Activated CD4-positive, alpha-beta T cell treated with anti-CD3 and anti-CD28 coated beads for 36 hours (primary cell): ENCODE data around the gene PSORS1C2. TPM values are rescaled to one million over a fixed set of nuclear protein-coding genes. Genes with fewer than 3 reads are reported as not detected.

ENCODE experiments used
- ATAC-seq: fragments of 200-7000 bp; cut with Tn5 transposase; one replicate; pipeline ENCODE4 v1.10.0; 2021; ENCODE audit warnings: mild to moderate bottlenecking, moderate library complexity
- CTCF ChIA-PET: fragments of 350-600 bp; sonication (Branson Sonifier 250); formaldehyde crosslinking; loops from one replicate; lab custom pipeline; 2021; ENCODE audit warnings: antibody characterized with exemption; lab: Charles Lee
- POLR2A ChIA-PET: fragments of 350-600 bp; sonication (Branson Sonifier 250); formaldehyde crosslinking; loops from one replicate; lab custom pipeline; 2021; ENCODE audit warnings: antibody characterized with exemption, inconsistent platforms; lab: Charles Lee
- DNase-seq: peaks from one replicate; pipeline ENCODE4 v3.0.0-alpha.2; 2020
- H3K27ac Mint-ChIP-seq: one replicate; pipeline ENCODE4 v1.8.0; 2021; ENCODE audit warnings: mixed read lengths
- H3K27me3 Mint-ChIP-seq: one replicate; pipeline ENCODE4 v1.8.0; 2021; ENCODE audit warnings: mixed read lengths
- H3K36me3 Mint-ChIP-seq: one replicate; pipeline ENCODE4 v1.8.0; 2021; ENCODE audit warnings: low read depth, mixed read lengths
- H3K4me1 Mint-ChIP-seq: one replicate; pipeline ENCODE4 v1.8.0; 2021; ENCODE audit warnings: mixed read lengths
- H3K4me3 Mint-ChIP-seq: one replicate; pipeline ENCODE4 v1.8.0; 2021; ENCODE audit warnings: mild to moderate bottlenecking, moderate library complexity, mixed read lengths
- H3K9me3 Mint-ChIP-seq: one replicate; pipeline ENCODE4 v1.8.0; 2021; ENCODE audit warnings: low read depth, mixed read lengths
- intact Hi-C, 2 experiments: fragments of 100-400 bp; cut with DNase I in 1 of 2; cut with micrococcal nuclease in 1 of 2; formaldehyde crosslinking; loops; one replicate each; pipeline versions ENCODE4 v1.14.2 to v1.15.1; 2022 to 2024; cut with DNase I, micrococcal nuclease
- total RNA-seq, 2 experiments: library from RNA; stranded (reverse); gene quantifications; one replicate each; pipeline ENCODE4 v1.2.3, GENCODE V29; 2021

The PSORS1C2 gene
- total RNA-seq, 2 experiments from 2014 or later: not detected

- H3K4me3 Mint-ChIP-seq: no peak overlapping the region
- ATAC-seq: no peak
- no peaks in the 10 kb centered on the region for H3K36me3 Mint-ChIP-seq
- POLR2A ChIA-PET: no interaction called here
- intact Hi-C loops: loop anchor here (2.0 kb wide), 2 partner anchors 231 to 239 kb away; no protein-coding TSS in a partner anchor
- H3K27me3 Mint-ChIP-seq: no peaks in the 10 kb centered on the region
- CTCF ChIA-PET: interaction anchor here (0.6 to 2.9 kb wide), 8 partner anchors 8 to 235 kb away, joined by 3 to 12 read pairs (median 4); no protein-coding TSS in a partner anchor
- no peak for DNase-seq
- H3K27ac Mint-ChIP-seq: no peak overlapping the region
- H3K4me1 Mint-ChIP-seq: peaks cover 6% of the 10 kb centered on the region
- H3K9me3 Mint-ChIP-seq: no peaks in the 10 kb centered on the region
Measured at GRCh38 chr6:31135710-31136109, 3.2 kb downstream of the PSORS1C2 start.

GRCh38 chr6:31132806-31133205 is 6.1 kb downstream of the PSORS1C2 start:
- ATAC-seq (no peak), DNase-seq (no peak)
- peaks cover 2% of the 10 kb centered on the region for H3K27me3 Mint-ChIP-seq
- H3K4me3 Mint-ChIP-seq: no peak overlapping the region
- no peaks in the 10 kb centered on the region for H3K9me3 Mint-ChIP-seq
- intact Hi-C loops: no loop called here
- no peak overlapping the region for H3K27ac Mint-ChIP-seq
- ChIA-PET CTCF (interaction anchor here (0.5 to 1.6 kb wide), 6 partner anchors 10 to 722 kb away, joined by 3 to 6 read pairs (median 4); no protein-coding TSS in a partner anchor), POLR2A (no interaction called here)
- no peaks in the 10 kb centered on the region for H3K36me3 Mint-ChIP-seq
- H3K4me1 Mint-ChIP-seq: peaks cover 7% of the 10 kb centered on the region

- Mint-ChIP-seq H3K27me3 (peaks cover 2% of the 10 kb centered on the region), H3K4me3 (no peak overlapping the region), H3K27ac (no peak overlapping the region), H3K9me3 (no peaks in the 10 kb centered on the region), H3K4me1 (peaks cover 2% of the 10 kb centered on the region), H3K36me3 (no peaks in the 10 kb centered on the region)
- DNase-seq (no peak), ATAC-seq (no peak)
- intact Hi-C loops: no loop called here
- CTCF ChIA-PET: interaction anchor here (0.6 to 1.2 kb wide), 5 partner anchors 12 to 788 kb away, joined by 3 read pairs; no protein-coding TSS in a partner anchor
- POLR2A ChIA-PET: no interaction called here
Measured at GRCh38 chr6:31131595-31131994, 7.3 kb downstream of the PSORS1C2 start.

- Mint-ChIP-seq H3K9me3 (no peaks in the 10 kb centered on the region), H3K4me1 (peaks cover 2% of the 10 kb centered on the region), H3K36me3 (no peaks in the 10 kb centered on the region), H3K27ac (no peak overlapping the region), H3K4me3 (no peak overlapping the region), H3K27me3 (peaks cover 2% of the 10 kb centered on the region)
- ATAC-seq (no peak), DNase-seq (no peak)
- ChIA-PET POLR2A (no interaction called here), CTCF (interaction anchor here (0.7 to 1.6 kb wide), 3 partner anchors 13 to 155 kb away, joined by 3 read pairs; no protein-coding TSS in a partner anchor)
- intact Hi-C loops: no loop called here
Measured at GRCh38 chr6:31130751-31131150, 8.1 kb downstream of the PSORS1C2 start.

- CTCF ChIA-PET: interaction anchor here (0.5 to 2.7 kb wide), 12 partner anchors 8 to 535 kb away, joined by 3 to 15 read pairs (median 4); no protein-coding TSS in a partner anchor
- Mint-ChIP-seq H3K4me3 (no peak overlapping the region), H3K27ac (no peak overlapping the region), H3K36me3 (no peaks in the 10 kb centered on the region), H3K4me1 (peaks cover 2% of the 10 kb centered on the region), H3K9me3 (no peaks in the 10 kb centered on the region), H3K27me3 (peaks cover 2% of the 10 kb centered on the region)
- DNase-seq: no peak
- ATAC-seq: no peak
- intact Hi-C loops: no loop called here
- POLR2A ChIA-PET: interaction anchor here (0.7 kb wide), 1 partner anchor 828 kb away, joined by 4 read pairs; no protein-coding TSS in a partner anchor
Measured at GRCh38 chr6:31129130-31129529, 9.7 kb downstream of the PSORS1C2 start.

- no peak overlapping the region for H3K27ac Mint-ChIP-seq
- no peaks in the 10 kb centered on the region for H3K36me3 Mint-ChIP-seq
- peak; percentile 88 for ATAC-seq
- H3K4me3 Mint-ChIP-seq: no peak overlapping the region
- H3K27me3 Mint-ChIP-seq: peaks cover 2% of the 10 kb centered on the region
- no peaks in the 10 kb centered on the region for H3K9me3 Mint-ChIP-seq
- ChIA-PET CTCF (interaction anchor here (0.6 to 2.7 kb wide), 15 partner anchors 8 to 534 kb away, joined by 3 to 15 read pairs (median 3); no protein-coding TSS in a partner anchor), POLR2A (no interaction called here)
- H3K4me1 Mint-ChIP-seq: peaks cover 2% of the 10 kb centered on the region
- intact Hi-C loops: no loop called here
- DNase-seq: peak; percentile 85
Measured at GRCh38 chr6:31128093-31128676, 10.7 kb downstream of the PSORS1C2 start.

DNA sequence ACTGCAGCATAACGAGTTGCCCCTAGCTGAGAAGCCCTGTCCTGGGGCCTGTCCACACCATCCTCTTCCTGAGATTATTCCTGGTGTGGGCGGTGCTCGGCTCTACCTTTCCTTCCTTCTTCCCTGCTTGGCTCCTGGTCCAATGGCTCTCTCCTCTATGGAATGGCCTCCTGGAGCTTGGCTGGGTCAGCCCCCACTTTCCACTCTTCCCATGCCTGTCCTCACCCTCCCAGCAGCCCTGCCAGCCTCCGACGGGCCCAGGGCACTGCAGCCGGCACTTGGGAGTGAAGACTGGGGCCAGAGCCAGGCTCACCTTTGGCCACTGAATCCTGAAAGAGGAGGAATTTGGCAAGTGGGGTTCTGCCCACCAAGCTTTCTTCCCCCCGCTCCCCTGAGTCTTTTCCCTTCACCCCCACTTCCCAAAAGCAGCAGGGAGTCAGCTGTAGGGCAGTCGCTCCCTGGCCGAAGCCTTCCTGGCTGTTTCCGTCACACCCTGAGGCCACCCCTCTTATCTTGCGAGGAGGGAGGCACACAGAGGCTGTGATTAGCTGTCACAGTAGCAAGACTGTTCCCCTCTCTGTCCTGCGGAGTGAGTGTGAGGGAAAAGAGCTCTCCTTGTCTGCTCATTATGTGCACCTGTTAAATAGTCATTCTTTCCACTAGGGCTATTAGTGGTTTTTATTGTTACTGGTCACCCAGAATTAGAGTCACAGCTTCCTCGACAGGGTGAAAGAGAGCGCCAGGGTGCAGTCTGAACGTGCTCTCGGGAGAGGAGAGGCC is 12.3 kb downstream of the PSORS1C2 start:
- peaks cover 2% of the 10 kb centered on the region for H3K27me3 Mint-ChIP-seq
- CTCF ChIA-PET: interaction anchor here (0.5 to 2.7 kb wide), 11 partner anchors 9 to 298 kb away, joined by 3 to 15 read pairs (median 3); partner anchors contain the start of genes PSORS1C1 and TCF19
- H3K4me1 Mint-ChIP-seq: peaks cover 2% of the 10 kb centered on the region
- no peak overlapping the region for H3K27ac Mint-ChIP-seq
- no peaks in the 10 kb centered on the region for H3K36me3 Mint-ChIP-seq
- POLR2A ChIA-PET: no interaction called here
- ATAC-seq: no peak
- H3K4me3 Mint-ChIP-seq: no peak overlapping the region
- intact Hi-C loops: no loop called here
- H3K9me3 Mint-ChIP-seq: no peaks in the 10 kb centered on the region
- DNase-seq: no peak

- peaks cover 2% of the 10 kb centered on the region for H3K4me1 Mint-ChIP-seq
- ChIA-PET CTCF (interaction anchor here (0.6 to 1.7 kb wide), 7 partner anchors 8 to 297 kb away, joined by 3 to 6 read pairs (median 3); no protein-coding TSS in a partner anchor), POLR2A (interaction anchor here (0.6 kb wide), 1 partner anchor 51 kb away, joined by 3 read pairs; no protein-coding TSS in a partner anchor)
- H3K27me3 Mint-ChIP-seq: peaks cover 2% of the 10 kb centered on the region
- no peak overlapping the region for H3K4me3 Mint-ChIP-seq
- H3K36me3 Mint-ChIP-seq: no peaks in the 10 kb centered on the region
- intact Hi-C loops: no loop called here
- H3K9me3 Mint-ChIP-seq: no peaks in the 10 kb centered on the region
- no peak for ATAC-seq
- DNase-seq: no peak
- H3K27ac Mint-ChIP-seq: no peak overlapping the region
Measured at GRCh38 chr6:31125586-31126363, 13.1 kb downstream of the PSORS1C2 start.

DNA sequence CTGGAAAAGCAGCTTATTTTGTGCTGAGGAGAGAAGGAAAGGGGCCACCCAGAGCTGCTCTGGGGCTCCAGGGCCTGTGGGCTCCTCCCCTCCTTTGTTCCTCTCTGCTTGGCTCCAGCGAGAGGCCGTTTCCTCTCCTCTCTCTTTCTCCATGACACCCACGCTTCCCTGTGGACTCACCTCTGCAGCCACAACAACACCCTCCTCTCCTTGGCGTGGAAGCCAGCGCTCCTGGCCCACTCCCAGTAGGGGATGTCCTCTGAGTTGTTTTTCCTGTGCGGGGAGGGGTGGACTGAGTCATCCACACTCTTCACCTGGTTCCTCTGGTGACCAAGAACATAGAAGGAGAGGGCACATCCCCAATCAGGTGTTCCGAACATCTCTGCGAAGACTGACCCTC is 13.7 kb downstream of the PSORS1C2 start:
- no peaks in the 10 kb centered on the region for H3K9me3 Mint-ChIP-seq
- H3K27me3 Mint-ChIP-seq: peaks cover 2% of the 10 kb centered on the region

DNA sequence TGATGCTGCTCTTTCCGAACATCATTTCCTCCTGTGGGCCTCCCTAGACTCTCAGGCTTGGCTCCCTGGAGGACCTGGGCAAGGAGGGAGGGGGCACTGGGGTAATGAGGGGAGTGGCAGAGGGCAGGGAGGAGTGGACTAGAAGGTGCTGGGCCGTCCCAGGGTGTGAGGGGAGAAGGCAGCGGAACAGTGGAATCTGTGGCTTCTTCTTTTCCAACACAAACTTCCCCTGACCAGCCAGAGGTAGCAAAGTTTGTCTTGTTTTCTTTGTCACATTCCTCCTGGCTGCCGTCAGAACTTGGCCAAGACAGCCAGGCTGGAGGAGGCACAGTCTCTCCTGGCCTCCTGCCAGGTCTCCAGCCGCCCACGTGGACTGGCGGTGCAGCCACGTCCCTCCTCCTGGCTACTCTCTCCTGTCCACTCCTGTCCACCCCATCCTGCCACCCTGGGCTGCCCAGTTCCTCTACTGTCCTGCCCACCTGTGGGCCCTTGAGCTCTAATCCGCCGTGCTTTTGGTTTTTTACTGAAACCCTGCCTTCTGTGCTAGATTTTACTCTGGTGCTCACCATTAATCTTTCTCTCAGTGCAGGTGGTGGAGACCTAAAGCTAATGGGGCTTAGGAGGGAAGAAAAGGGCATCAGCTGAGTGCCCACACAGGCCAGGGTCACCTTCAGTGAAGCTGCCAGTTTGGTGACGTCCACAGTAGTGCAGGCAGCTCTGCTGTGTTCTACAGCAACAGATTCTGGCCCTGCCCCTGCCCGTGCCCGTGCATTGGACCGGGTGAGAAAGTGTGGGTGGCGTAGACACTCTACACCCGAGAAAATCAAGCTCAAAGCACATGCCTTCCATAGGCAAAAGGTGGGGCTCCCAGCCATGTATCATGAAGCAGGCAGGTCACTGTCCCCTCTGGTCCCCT is 15.8 kb downstream of the PSORS1C2 start:
- ChIA-PET POLR2A (no interaction called here), CTCF (interaction anchor here (1.3 kb wide), 1 partner anchor 10 kb away, joined by 3 read pairs; no protein-coding TSS in a partner anchor)
- Mint-ChIP-seq H3K27ac (no peak overlapping the region), H3K9me3 (no peaks in the 10 kb centered on the region), H3K36me3 (no peaks in the 10 kb centered on the region), H3K27me3 (peaks cover 2% of the 10 kb centered on the region), H3K4me3 (no peak overlapping the region), H3K4me1 (peaks cover 2% of the 10 kb centered on the region)
- DNase-seq (no peak), ATAC-seq (no peak)
- intact Hi-C loops: no loop called here

More for the DNA sequence above, 13.7 kb downstream of the PSORS1C2 start:
- H3K4me1 Mint-ChIP-seq: peaks cover 2% of the 10 kb centered on the region
- POLR2A ChIA-PET: interaction anchor here (0.6 kb wide), 1 partner anchor 52 kb away, joined by 3 read pairs; no protein-coding TSS in a partner anchor
- ATAC-seq: no peak
- CTCF ChIA-PET: interaction anchor here (0.6 to 0.7 kb wide), 3 partner anchors 8 to 687 kb away, joined by 3 to 5 read pairs (median 3); no protein-coding TSS in a partner anchor
- no peak for DNase-seq
- H3K27ac Mint-ChIP-seq: no peak overlapping the region
- no peaks in the 10 kb centered on the region for H3K36me3 Mint-ChIP-seq
- H3K4me3 Mint-ChIP-seq: no peak overlapping the region
- intact Hi-C loops: no loop called here
